H1 (cell line): ENCODE results near the gene NCAPG2. TPM values are rescaled to one million over a fixed set of nuclear protein-coding genes. Genes with fewer than 3 reads are reported as not detected.

ENCODE experiments used
- BACH1 ChIP-seq: IDR thresholded peaks from 2 replicates; pipeline ENCODE4 v1.6.1; 2012; ENCODE audit warnings: low read length, improper control_type of control experiment
- GTF2F1 ChIP-seq: IDR thresholded peaks from 2 replicates; pipeline ENCODE4 v1.6.1; 2012; ENCODE audit warnings: low read depth, low read length, improper control_type of control experiment, borderline replicate concordance
- ZNF274 ChIP-seq: IDR thresholded peaks from 2 replicates; pipeline ENCODE4 v1.7.0; 2012; ENCODE audit warnings: low read length, borderline replicate concordance; ENCODE audit errors: extremely low read depth
- polyA plus RNA-seq, 7 experiments: library from polyadenylated mRNA; depleted of rRNA in 3 of 7; stranded (reverse) in 5 of 7; unstranded in 2 of 7; fragments of >200 nt in 5 of 7; fragments of 200-250 nt in 2 of 7; gene quantifications; 1 replicate in 5 of 7; 2 replicates in 1 of 7; 4 replicates in 1 of 7; pipeline versions ENCODE4 v1.2.1 to v1.2.3, GENCODE V29; 2011 to 2013; ENCODE audit warnings: missing spikeins in 2 of 7, mixed read lengths in 2 of 7
- total RNA-seq: library from RNA; stranded (reverse); fragmentation: NEBNext Ultra II Directional; extraction: Animal tissue kit (Norgen Biotek cat#: 25700); gene quantifications from 2 replicates; pipeline ENCODE4 v1.2.1, GENCODE V29; 2021

The NCAPG2 gene
- total and polyA plus RNA-seq, 2 of the 8 experiments (the other 6 are each of a cell fraction or from before 2014, with no cell fraction given) = 49.9 to 119 TPM

DNA sequence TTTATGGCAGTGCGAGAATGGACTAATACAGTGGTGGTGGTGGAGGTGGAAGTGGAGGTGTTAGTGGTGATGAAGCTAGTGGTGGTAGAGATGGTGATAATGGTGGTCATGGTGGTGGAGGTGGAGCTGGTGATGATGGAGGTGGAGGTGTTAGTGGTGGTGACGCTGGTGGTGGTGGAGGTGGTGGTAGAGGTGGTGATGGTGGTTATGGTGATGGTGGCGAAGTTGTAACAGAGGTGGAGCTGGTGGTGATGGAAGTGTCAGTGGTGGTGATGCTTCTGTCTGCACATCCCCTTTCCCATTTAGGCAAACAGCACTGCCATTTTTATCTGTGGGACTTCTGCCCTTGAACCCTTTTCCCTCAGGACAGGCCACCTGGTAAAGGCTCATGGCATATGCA, 109.5 kb downstream of the NCAPG2 start (continued):
- TF ChIP-seq ZNF274 (no peak), GTF2F1 (no peak), BACH1 (no peak)
